ENCODE data around the gene MBD3L3. TPM values are rescaled to one million over a fixed set of nuclear protein-coding genes. Genes with fewer than 3 reads are reported as not detected.

Gene MBD3L3
- total and polyA plus RNA-seq, 9 of the 15 experiments (the other 6 are each of a cell fraction or from before 2014, with no cell fraction given), result not detected

GRCh38 chr19:7013678-7014077, 44.8 kb downstream of the MBD3L3 start (continued):
- TF ChIP-seq, protein P1, sequence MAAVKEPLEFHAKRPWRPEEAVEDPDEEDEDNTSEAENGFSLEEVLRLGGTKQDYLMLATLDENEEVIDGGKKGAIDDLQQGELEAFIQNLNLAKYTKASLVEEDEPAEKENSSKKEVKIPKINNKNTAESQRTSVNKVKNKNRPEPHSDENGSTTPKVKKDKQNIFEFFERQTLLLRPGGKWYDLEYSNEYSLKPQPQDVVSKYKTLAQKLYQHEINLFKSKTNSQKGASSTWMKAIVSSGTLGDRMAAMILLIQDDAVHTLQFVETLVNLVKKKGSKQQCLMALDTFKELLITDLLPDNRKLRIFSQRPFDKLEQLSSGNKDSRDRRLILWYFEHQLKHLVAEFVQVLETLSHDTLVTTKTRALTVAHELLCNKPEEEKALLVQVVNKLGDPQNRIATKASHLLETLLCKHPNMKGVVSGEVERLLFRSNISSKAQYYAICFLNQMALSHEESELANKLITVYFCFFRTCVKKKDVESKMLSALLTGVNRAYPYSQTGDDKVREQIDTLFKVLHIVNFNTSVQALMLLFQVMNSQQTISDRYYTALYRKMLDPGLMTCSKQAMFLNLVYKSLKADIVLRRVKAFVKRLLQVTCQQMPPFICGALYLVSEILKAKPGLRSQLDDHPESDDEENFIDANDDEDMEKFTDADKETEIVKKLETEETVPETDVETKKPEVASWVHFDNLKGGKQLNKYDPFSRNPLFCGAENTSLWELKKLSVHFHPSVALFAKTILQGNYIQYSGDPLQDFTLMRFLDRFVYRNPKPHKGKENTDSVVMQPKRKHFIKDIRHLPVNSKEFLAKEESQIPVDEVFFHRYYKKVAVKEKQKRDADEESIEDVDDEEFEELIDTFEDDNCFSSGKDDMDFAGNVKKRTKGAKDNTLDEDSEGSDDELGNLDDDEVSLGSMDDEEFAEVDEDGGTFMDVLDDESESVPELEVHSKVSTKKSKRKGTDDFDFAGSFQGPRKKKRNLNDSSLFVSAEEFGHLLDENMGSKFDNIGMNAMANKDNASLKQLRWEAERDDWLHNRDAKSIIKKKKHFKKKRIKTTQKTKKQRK (IDR thresholded peaks at IDR 0.05; ENCODE audit: borderline replicate concordance, low read depth, low read length), result no peak

DNA sequence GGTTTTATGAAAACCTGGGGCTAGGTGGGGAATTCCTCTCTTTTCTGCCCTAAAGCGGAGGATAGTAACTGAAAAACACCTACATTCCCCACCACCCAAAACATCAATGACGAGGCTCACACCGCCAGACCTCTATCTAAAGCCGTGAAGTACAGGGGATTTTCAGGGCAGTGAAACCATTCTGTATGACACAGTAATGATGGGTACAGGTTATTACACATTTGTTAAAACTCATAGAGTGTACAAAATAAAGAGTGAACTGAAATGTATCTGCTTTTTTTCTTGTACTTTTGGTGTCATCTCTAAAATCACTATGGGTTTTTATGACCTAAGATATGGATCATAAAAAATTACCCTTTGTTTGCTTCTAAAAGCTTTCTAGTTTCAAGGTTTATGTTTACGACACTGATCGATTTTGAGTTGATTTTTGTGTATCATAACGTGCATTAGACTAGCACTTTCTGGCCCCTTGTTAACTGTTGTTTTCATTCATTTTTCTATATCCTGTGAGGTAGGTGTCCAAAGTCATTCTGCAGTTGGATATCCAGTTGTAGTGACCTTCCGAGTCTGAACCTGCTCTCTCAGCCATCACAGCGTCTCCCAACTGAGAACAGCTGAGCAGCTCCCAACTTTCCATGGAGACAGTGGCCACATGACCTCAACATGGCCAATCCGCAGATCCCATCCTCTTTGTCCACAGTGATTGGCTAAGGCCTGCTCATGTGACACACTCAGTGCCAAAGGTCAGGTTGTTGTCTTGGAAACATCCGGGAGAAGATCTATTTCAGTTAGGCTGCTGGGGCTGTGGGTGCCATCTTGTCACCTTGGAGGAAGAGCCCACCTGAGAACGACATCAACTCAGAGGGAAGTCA, 47.5 kb downstream of the MBD3L3 start:
- Histone ChIP-seq H4K20me1 (replicated peaks; ENCODE audit: control insufficient read depth, insufficient read depth, low read length) (no peaks in the 10 kb centered on the region), H3K27me3 (ENCODE audit: control insufficient read depth in 2 of 2, insufficient read depth in 2 of 2, low read length in 2 of 2) (peaks cover 0 to 6% of the 10 kb centered on the region in 2 experiments; a peak in 2 of 5 replicates), H3K79me2 (ENCODE audit: control insufficient read depth, insufficient read depth, low read length) (no peaks in the 10 kb centered on the region), H3K4me1 (replicated peaks in 1 of 2; ENCODE audit: control insufficient read depth in 2 of 2, insufficient read depth in 2 of 2, low read length in 2 of 2) (no peaks in the 10 kb centered on the region), H2AFZ (ENCODE audit: low read depth, low read length) (no peak overlapping the region), H3K9me3 (replicated peaks; ENCODE audit: control insufficient read depth, insufficient read depth, low read depth, low read length) (0 out of 2 replicates have a peak, but pooled peaks cover 3% of the 10 kb centered on the region), H3K9ac (ENCODE audit: insufficient read depth in 1 of 2, low read depth in 2 of 2, low read length in 2 of 2) (no peak overlapping the region), H3K36me3 (ENCODE audit: control insufficient read depth, insufficient read depth, low read length) (no peaks in the 10 kb centered on the region), H3K4me2 (ENCODE audit: insufficient read depth, low read length) (no peak overlapping the region), H3K27ac (ENCODE audit: extremely low read depth, low read depth, low read length) (no peak overlapping the region), H3K9me1 (ENCODE audit: control insufficient read depth, insufficient read depth, low read length) (no peaks in the 10 kb centered on the region), H3K4me3 (no peak overlapping the region)
- FAIRE-seq (no peak), DNase-seq (ENCODE audit: extremely low read depth in 1 of 4, low spot score in 3 of 4) (no peak), ATAC-seq (no peak)
- CTCF ChIA-PET (ENCODE audit: low intra/inter-chr PET ratio), result no interaction called here
- in situ Hi-C loops (cut with MboI), result no loop called here
- WGBS (ENCODE audit: insufficient coverage, low coverage, missing lambda C conversion rate), result 1% methylated on average over 11 of the region's 12 CpGs
- intact Hi-C loops (cut with micrococcal nuclease), result no loop called here
- POLR2A ChIA-PET, result no interaction called here
- no TSS peak for BruUV-seq (replicated peaks)
- TF ChIP-seq RFX1 (IDR thresholded peaks at IDR 0.05), result peak; percentile 26; the same call in 1 of the 2 replicates
- TF ChIP-seq TGIF2 (CRISPR knock-in tag; IDR thresholded peaks at IDR 0.05), result no peak
- TF ChIP-seq CBFA2T2 (conservative IDR thresholded peaks at IDR 0.05), result 0 out of 2 replicates have a peak, but pooled peaks have one; percentile 5
- no peak for TF ChIP-seq ZBTB1 (CRISPR knock-in tag; IDR thresholded peaks at IDR 0.05; ENCODE audit: borderline replicate concordance, low read depth)
- no peak for TF ChIP-seq HOXB6 (CRISPR knock-in tag; IDR thresholded peaks at IDR 0.05; ENCODE audit: borderline replicate concordance)
- peak; percentile 64 for TF ChIP-seq NR2C1 (IDR thresholded peaks at IDR 0.05)
- TF ChIP-seq NR2C1 (tag; IDR thresholded peaks at IDR 0.05), result peak; percentile 74
- TF ChIP-seq HNRNPLL (IDR thresholded peaks at IDR 0.05; ENCODE audit: low read depth, low read length, poor library complexity, severe bottlenecking), result no peak
- TF ChIP-seq, protein P2, sequence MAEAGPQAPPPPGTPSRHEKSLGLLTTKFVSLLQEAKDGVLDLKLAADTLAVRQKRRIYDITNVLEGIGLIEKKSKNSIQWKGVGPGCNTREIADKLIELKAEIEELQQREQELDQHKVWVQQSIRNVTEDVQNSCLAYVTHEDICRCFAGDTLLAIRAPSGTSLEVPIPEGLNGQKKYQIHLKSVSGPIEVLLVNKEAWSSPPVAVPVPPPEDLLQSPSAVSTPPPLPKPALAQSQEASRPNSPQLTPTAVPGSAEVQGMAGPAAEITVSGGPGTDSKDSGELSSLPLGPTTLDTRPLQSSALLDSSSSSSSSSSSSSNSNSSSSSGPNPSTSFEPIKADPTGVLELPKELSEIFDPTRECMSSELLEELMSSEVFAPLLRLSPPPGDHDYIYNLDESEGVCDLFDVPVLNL (CRISPR knock-in tag; IDR thresholded peaks at IDR 0.05; ENCODE audit: low read depth), result no peak
- TF ChIP-seq, protein P3, sequence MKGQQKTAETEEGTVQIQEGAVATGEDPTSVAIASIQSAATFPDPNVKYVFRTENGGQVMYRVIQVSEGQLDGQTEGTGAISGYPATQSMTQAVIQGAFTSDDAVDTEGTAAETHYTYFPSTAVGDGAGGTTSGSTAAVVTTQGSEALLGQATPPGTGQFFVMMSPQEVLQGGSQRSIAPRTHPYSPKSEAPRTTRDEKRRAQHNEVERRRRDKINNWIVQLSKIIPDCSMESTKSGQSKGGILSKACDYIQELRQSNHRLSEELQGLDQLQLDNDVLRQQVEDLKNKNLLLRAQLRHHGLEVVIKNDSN (CRISPR knock-in tag; IDR thresholded peaks at IDR 0.05), result peak; percentile 83
- no peak for TF ChIP-seq NR2C2 (CRISPR knock-in tag; IDR thresholded peaks at IDR 0.05)
- TF ChIP-seq NR2C2 (tag; IDR thresholded peaks at IDR 0.05), result peak; percentile 62; the same call in 1 of the 2 replicates
- peak; percentile 78 for TF ChIP-seq RAD51 (IDR thresholded peaks at IDR 0.05; ENCODE audit: borderline replicate concordance, low read depth)
- no peak for TF ChIP-seq MTA3 (IDR thresholded peaks at IDR 0.05; ENCODE audit: borderline replicate concordance)

Measured in K562 (cell line).